ENCODE data around the gene GMDS.

Gene GMDS

GRCh38 chr6:1587546-1587945 is 657.9 kb downstream of the GMDS start:
- no peak for DNase-seq (ENCODE audit: low read depth)

GRCh38 chr6:1586861-1587450 is 658.4 kb downstream of the GMDS start:
- DNase-seq (ENCODE audit: low read depth): no peak

GRCh38 chr6:1586256-1586655 is 659.1 kb downstream of the GMDS start:
- no peak for DNase-seq (ENCODE audit: low read depth)

- no peak for DNase-seq (ENCODE audit: low read depth)
Measured at GRCh38 chr6:1585669-1586049, 659.7 kb downstream of the GMDS start.

GRCh38 chr6:1584996-1585668 is 660.3 kb downstream of the GMDS start:
- DNase-seq (ENCODE audit: low read depth): no peak

GRCh38 chr6:1584146-1584545 is 661.3 kb downstream of the GMDS start:
- no peak for DNase-seq (ENCODE audit: low read depth)

GRCh38 chr6:1581120-1581991 is 664.0 kb downstream of the GMDS start:
- DNase-seq (ENCODE audit: low read depth): no peak

- no peak for DNase-seq (ENCODE audit: low read depth)
Measured at GRCh38 chr6:1580585-1580984, 664.8 kb downstream of the GMDS start.

GRCh38 chr6:1580109-1580508 is 665.3 kb downstream of the GMDS start:
- DNase-seq (ENCODE audit: low read depth): no peak

- no peak for DNase-seq (ENCODE audit: low read depth)
Measured at GRCh38 chr6:1579096-1579495, 666.3 kb downstream of the GMDS start.

GRCh38 chr6:1577896-1578745 is 667.3 kb downstream of the GMDS start:
- no peak for DNase-seq (ENCODE audit: low read depth)

- DNase-seq (ENCODE audit: low read depth): no peak
Measured at GRCh38 chr6:1577146-1577680, 668.2 kb downstream of the GMDS start.

GRCh38 chr6:1576711-1577110 is 668.7 kb downstream of the GMDS start:
- no peak for DNase-seq (ENCODE audit: low read depth)

GRCh38 chr6:1576166-1576565 is 669.2 kb downstream of the GMDS start:
- no peak for DNase-seq (ENCODE audit: low read depth)

GRCh38 chr6:1575210-1576041 is 670.0 kb downstream of the GMDS start:
- DNase-seq (ENCODE audit: low read depth): no peak

GRCh38 chr6:1574890-1575209 is 670.6 kb downstream of the GMDS start:
- no peak for DNase-seq (ENCODE audit: low read depth)

GRCh38 chr6:1574083-1574761 is 671.2 kb downstream of the GMDS start:
- no peak for DNase-seq (ENCODE audit: low read depth)

Measured in stimulated activated CD4-positive, alpha-beta T cell treated with anti-CD3 and anti-CD28 coated beads, Interleukin-2, amount 100 ng/mL, for 4 hours (primary cell).